ENCODE results near the gene POC1A.
"Not testable (repeated sequence)": the region's sequence is repeated elsewhere in the genome, so short reads cannot be mapped to it uniquely, and the experiment has no call there.

Gene POC1A

GRCh38 chr3:52061121-52061910 is 92.9 kb downstream of the POC1A start:
- DNase-seq: no peak

DNA sequence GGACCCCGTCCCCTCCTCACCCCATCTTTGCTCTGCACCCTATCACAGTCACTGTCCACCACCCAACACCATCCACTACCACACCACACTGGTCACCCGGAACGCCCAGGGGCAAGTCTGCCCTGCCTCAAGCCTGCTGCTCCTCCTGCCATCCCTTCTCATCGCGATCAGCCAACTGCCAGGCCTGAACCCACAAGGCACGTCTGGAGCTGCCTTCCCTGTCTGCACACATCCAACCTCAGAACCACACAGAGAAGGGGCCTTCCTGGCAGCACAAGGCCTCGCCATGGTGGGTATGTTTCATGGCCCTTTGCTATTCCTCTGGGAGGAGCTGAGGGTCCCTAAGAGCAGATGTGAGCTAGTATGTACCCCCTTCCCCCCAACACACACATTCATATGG is 94.4 kb downstream of the POC1A start:
- no peak for DNase-seq

DNA sequence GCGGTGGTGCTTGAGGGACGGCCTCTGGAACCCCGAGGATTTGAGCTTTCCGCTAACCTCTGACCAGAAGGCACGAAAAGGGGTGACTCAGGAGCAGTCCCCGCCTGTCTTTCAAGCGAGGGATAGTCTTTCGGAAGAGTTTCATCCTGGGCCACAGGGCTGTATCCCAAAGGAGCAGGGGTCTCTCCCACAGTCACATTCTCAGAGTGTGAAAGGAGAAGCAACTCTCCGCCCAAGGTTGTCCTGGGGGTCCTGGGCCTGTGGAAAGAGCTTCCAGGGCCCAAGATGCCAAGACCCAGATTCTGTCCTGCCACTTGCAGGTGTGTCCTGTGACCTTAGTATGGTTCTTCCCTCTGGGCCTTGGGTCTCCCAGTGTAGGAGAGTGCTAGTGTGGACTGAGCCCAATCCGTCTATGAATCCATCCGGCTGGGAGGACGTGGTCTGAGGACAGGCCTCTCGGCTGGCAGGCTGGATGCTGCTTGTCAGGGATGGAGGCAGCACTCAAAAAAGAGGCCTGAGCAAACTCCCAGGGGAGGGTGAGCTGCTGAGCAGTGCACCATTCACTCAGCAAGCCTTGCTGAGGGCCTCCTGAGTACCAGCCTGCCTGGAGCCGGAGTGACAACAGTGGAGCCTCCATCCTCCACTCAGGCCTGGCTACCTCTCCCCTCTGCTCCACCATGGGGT is 96.3 kb downstream of the POC1A start:
- no peak for DNase-seq

DNA sequence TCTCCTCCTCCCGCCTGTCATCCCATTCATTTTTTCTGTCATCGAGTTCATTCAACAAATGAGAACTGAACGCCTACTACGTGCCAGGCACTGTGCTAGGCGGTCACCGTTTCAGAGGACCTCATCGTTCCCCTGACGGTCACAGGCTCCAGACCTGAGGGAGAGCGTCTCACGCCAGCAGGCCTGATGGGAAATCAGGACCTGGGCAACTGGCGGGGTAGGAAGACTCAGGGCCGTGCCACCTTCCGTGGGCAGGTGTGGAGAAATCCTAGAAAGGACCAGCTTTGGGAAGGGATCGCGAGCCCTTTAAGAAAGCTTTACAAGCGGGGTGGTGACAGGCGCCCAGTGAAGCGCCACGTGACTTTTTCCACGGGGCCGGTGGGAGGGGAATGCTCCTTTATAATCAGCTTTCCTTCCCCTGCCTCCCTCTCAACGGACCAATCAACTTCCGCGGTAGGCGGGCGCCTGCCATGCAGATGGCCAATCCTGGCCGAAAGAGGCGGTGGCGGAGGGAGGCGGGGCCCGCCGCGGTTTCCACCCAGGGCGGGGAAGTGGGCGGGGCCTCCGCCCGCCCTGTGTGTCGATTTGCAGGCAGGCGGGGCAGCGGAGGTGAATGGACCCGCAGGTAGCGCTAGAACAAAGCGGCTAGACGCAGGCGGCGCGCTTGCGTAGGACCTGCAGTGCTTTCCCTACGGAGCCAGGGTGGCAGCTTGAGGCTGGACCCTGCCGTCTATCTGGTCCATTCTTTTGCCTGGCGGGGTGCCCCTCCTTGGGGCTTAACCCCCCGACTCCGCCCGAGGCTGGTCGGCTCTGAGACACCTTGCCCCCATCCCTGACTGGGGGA is 97.0 kb downstream of the POC1A start:
- peak; percentile 99 to 100 for DNase-seq

DNA sequence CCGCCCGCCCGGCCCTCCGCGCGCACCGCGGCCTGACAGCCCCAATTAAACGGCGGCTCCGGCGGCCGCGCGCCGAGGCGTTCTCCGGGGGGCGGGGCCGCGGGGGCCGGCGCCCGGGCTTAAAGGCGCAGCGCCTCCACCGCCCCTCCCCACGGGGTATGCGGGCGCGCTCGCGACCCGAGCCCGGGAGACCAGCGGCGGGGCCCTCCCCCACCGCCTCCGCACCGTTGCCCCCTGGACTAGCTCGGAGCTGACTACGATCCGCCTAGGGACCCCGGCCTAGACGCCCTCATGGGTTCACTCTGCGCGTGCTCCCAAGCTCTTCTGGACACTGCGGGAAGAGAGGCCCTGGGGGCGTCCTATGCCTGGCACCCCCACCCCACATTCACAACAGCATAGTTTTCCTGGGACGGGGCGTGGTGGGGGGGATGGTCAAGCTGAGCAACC is 97.7 kb downstream of the POC1A start, which contains the start of gene DUSP7:
TSS of gene DUSP7 (minus strand) at position 51 of the 447 bp plus-strand sequence. CDS start 205 bp downstream, outside the sequence.
- peak; percentile 55 to 56 for DNase-seq

DNA sequence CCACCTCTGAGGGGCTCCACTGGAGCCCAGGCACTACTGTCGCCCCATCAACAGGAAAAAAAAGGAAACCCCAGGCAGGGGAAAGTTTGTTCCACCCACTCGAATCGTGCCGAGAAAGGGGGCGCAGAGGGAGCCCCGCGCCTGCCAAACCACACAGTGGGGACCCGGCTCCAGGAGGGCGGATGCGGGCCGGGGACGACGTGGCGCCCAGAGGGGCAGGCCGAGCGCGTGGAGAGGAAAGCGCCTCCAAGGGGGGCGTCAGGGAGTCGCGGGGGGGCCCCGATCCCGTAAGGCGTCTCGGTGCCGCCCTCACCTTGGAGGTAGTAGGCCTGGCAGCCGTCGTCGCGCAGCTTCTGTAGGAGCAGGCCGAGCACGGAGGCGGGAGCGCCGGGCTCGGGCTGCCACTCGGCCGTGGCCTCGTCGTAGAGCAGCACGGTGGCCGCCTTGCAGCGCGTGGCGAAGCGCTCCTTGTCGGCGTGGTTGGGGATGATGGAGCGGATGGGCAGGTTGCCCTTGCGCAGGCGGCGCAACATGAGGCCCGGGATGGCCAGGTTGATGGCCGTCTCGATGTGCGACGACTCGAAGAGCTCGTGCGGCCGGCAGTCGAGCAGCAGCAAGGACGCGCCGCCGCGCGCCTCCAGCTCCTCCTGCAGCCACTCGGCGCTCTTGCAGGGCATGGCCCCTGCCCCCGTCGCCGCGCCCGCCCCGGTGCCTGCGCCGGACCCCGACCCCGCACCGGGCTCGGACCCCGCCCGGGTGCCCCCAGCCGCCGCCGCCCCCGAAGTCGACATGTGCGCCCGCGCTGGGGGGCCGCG is 98.5 kb downstream of the POC1A start:
- peak in 1 of 2 experiments; percentile 17 for DNase-seq

DNA sequence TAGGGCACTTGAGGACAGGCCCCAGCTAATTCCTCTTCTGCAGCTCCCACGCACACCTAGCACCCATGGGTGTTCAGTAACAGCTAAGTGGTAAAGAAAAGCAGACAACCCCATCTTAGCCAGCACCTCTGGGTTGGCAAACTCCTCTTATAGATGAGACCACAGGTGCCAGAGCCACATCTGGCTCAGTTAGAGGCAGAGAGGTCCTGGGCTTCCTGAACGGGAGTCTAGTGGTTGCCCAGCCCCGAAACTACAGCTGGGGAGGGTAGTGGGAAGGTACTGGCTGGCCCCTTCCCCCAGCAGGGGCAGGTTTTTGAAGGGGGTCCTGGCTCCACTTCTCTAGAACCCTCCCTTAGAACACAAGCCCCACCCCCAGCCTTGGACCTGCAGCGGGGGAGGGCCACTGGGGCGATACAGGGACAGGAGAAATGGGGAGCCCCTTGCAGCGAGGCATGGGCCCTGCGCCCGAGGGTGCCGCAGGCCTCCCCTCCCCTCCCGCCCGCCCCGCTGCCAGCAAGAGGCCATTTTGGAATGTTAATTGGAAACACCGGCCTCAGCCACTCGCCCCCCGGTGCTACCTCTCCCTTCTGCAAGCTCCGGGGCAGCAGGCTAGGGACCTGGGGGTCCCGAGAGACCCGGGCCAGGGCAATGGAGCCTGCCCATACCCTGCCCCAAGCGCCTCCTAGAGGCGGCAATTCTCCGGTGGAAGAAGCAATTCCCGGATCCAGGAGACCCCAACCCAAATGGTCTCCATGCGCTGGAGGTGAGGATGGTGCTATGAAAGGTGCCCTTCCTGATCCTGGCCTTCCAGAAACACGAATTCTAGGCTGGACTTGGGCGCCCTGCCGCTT is 99.3 kb downstream of the POC1A start:
- no peak for DNase-seq

- peak; percentile 48 to 58 for DNase-seq
Observed at GRCh38 chr3:52053307-52054304, 100.6 kb downstream of the POC1A start.

GRCh38 chr3:52052831-52053306 is 101.4 kb downstream of the POC1A start:
- DNase-seq: no peak

GRCh38 chr3:52051444-52051843 is 102.8 kb downstream of the POC1A start:
- DNase-seq: no peak

DNA sequence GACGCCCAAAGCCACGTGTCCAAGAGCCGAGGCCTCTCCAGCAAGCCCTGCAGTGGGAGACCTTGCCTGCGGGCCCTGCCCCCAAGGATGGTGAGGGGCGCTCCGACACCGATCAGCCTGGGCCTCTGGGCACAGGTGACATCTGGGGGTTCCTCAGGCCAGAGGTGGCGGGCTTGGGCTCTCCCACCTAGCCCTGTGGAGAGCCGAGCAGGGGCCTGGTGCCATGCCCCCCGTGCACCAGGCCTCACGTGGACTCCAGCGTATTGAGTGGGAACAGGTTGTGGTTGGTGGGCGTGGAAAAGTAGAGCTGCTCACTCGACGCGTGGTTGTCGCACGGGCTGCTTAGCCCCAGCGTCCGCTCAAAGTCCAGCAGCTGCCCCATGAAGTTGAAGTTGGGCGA is 103.7 kb downstream of the POC1A start:
- no peak for DNase-seq

GRCh38 chr3:52049503-52049902 is 104.7 kb downstream of the POC1A start:
- DNase-seq: no peak

- no peak for DNase-seq
Observed at GRCh38 chr3:52047295-52047960, 106.8 kb downstream of the POC1A start.

DNA sequence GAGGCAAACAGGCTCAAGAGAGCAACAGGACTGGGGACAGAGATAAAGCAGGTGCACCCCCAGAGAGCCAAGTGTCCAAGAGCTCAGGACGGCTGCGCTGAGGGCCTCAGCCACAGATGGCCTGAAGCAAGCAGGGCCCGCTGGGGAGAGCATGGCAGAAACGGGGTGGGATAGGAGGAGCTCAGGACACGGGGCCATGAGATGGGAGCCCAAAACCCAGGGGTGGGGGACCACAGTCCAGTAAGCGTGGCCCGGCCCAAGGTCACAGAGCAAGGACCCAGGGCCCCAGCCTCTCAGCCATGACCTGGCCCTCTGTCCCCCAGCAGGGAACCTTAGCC is 107.4 kb downstream of the POC1A start:
- DNase-seq: no peak

GRCh38 chr3:52046186-52046901 is 107.9 kb downstream of the POC1A start:
- no peak for DNase-seq

GRCh38 chr3:52044869-52045619 is 109.2 kb downstream of the POC1A start:
- DNase-seq: no peak

DNA sequence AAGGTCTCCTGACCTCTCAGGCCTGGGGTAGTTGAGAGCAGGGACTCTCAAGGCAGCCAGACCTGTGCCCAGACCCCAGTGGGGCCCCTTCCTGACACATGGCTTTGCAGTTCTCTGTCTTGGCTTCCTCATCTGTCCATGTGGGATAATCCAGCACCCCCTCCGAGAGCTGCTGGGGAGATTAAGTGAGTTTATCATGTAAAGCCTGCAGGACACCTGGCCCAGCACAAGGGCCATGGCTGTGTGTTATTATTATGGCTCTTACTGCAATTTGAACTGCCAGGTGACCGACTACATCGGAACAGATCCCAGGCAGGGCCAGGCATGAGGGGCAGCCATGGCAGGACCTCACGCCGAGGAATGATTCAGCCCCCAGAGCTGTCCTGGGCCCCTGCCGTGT is 110.5 kb downstream of the POC1A start:
- no peak for DNase-seq

GRCh38 chr3:52043039-52043438 is 111.2 kb downstream of the POC1A start:
- DNase-seq: not testable (repeated sequence)
